Mammary epithelial cell (primary cell): ENCODE data around the gene ZBTB9.

Source experiments
- CTCF ChIP-seq, 2 donors: IDR thresholded peaks in 1 of 2; conservative IDR thresholded peaks in 1 of 2; 2 replicates each; pipeline ENCODE4 v1.5.1; 2011 to 2012; ENCODE audit warnings: inconsistent platforms in 2 of 2, low read length in 2 of 2, mild to moderate bottlenecking in 2 of 2, control low read depth in 1 of 2, low read depth in 1 of 2; ENCODE audit not compliant: insufficient read depth in 1 of 2; ENCODE audit errors: extremely low read depth in 1 of 2
- EZH2 ChIP-seq: IDR thresholded peaks from 2 replicates; pipeline ENCODE4 v1.6.1; 2012; ENCODE audit warnings: low read length, inconsistent platforms, borderline replicate concordance

GRCh38 chr6:33454009-33454946, at the start of gene ZBTB9:
- TF ChIP-seq EZH2 = no peak
- no peak for TF ChIP-seq CTCF (conservative IDR thresholded peaks at IDR 0.05 in 1 of 2, IDR thresholded peaks at IDR 0.05 in 1 of 2; ENCODE audit: extremely low read depth in 1 of 2, insufficient read depth in 1 of 2, low read depth in 1 of 2, low read length in 2 of 2)
